NCI-H748 (cell line): Measurements from ENCODE around the gene BAHCC1.
A peak's percentile ranks its signal among the peaks of the same experiment; 100 is the strongest.

ENCODE experiments used
- DNase-seq: peaks from one replicate; lab custom pipeline; 2025; ENCODE audit not compliant: unreplicated experiment; lab: John Stamatoyannopoulos, UW

BAHCC1 gene

DNA sequence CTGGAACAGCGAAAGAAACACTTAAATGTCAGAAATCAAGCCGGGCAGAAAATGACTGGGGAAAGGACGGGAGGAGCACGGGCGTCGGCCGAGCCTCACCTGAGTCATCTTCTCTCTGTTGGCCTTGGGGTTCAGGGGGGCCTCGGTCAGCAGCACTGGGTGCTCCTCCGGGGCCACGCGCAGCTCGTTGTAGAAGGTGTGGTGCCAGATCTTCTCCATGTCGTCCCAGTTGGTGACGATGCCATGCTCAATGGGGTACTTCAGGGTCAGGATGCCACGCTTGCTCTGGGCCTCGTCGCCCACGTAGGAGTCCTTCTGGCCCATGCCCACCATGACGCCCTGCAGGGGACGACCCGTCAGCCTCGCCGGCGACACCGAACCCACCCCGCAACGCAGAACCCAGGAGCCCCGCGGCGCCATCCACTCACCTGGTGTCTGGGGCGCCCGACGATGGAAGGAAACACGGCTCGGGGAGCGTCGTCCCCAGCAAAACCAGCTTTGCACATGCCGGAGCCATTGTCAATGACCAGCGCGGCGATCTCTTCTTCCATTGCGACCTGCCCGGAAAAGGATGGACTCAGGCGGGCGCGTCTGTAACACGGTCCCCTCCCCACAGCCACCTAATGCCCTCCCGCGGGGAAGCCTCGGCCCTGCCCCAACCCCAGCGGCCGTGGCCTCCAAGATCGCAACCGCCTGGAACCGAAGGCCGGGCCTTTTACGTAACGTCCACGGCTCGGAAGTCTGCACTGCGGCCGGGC lies 116.7 kb downstream of the BAHCC1 start:
- DNase-seq = peak; percentile 64

DNA sequence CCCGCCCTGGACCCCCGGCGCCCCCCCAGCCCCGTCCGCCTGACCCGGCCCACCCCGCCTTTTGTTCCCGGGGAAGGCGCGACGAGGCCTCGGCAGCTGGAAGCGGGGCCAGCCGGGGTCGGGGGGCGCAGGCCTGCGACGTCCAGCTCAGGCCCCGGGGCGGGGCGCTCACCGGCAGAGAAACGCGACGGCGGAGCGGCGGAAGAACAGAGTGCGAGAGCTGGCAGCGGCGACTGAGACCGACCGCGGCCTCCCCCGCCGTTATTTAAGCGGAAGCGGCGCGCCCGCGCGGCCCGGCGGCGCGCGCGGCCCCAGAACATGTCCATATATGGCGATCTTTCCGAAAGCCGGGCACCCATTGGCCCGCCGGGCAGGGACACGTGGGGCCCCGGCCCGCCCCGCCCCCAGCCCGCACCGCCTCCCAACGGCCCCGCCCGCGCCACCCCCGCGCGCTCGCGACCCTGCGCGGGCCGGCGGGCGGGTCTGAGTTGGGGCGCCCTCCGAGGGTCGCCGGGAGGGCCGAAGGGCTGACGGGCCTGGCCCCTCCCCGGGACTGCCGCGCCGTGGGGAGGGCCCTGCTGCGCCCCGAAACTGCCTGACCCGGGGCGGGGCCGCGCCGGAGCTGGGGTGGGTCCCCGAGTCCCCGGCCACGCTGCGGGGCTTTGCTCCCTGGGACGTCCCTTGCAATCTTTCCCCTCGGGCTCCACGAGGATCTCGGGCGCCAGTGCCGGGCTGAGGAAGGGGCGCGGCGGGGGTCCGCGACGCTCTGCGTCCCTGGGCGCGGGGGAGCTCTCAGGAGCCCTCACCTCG lies 117.5 kb downstream of the BAHCC1 start, which contains the start of gene ACTG1:
TSS of gene ACTG1 (minus strand) at position 238 of the 810 bp plus-strand sequence. CDS start 445 bp downstream, outside the sequence.
- DNase-seq = peak; percentile 96

DNA sequence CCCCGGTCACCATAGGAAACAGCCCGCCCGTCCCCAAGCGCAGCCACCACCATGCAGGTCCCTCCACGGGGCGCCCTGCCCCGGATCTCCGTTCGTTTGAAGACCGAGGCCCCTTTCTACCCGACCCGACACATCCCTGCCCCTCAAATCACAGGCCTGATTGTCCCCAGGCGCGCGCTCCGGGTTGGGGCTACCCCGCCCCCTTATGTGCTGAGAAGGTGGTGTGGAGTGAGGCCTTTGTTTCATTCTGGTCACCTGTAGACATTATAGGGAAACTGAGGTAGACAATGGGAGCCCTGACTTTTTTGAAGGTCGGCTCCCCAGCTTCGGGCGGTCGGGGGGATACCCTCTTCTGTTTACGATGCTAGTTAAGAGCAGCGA lies 118.1 kb downstream of the BAHCC1 start:
- peak; percentile 82 for DNase-seq

DNA sequence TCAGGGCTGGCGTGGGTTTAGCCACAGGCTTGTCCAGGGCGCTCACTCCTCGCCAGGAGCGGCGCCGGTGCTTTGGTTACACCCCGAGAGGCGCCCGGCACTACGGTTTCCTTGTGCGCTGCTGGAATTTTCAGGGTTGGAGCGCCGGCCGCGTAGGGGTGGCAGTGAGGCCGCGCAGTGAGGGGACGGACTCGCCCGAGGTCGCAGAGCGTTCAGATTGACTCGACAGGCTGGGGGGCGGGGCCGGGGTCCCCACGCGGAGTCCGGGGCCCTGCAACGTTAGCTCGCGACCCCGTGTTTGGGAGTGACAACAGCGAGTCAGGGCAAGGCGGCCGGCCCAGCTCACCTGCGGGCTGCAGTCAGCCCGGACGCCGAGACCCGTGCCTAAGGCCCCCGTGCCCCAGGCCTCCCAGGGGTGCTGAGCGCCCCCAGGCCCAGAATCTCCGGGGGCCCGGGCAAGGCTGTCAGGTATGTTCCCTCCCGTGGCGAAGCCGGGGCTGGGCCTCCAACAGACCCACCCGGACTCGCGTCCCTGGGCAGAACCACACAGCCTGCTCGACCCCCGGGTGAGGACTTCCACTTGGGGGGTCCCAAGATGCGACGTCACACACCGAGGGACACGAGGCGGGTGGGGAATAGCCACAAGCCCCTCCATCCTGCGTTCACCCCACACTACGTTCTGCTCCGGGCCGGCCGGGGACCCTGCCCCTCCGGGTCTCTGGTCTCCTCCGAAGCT lies 118.7 kb downstream of the BAHCC1 start:
- peak; percentile 84 for DNase-seq

DNA sequence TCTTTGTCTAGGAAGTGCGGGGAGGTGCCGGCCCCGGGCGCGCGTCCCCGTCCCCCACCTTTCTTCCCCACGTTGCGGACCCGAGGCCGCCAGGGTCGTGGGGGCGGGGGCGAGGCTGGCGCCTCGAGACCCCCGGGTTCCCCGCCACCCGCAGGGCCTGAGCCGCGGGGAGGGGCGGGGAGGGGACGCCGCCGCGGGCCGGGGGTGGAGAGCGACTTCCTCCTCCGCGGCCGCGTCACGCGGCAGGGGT lies 119.2 kb downstream of the BAHCC1 start:
- peak; percentile 77 for DNase-seq

DNA sequence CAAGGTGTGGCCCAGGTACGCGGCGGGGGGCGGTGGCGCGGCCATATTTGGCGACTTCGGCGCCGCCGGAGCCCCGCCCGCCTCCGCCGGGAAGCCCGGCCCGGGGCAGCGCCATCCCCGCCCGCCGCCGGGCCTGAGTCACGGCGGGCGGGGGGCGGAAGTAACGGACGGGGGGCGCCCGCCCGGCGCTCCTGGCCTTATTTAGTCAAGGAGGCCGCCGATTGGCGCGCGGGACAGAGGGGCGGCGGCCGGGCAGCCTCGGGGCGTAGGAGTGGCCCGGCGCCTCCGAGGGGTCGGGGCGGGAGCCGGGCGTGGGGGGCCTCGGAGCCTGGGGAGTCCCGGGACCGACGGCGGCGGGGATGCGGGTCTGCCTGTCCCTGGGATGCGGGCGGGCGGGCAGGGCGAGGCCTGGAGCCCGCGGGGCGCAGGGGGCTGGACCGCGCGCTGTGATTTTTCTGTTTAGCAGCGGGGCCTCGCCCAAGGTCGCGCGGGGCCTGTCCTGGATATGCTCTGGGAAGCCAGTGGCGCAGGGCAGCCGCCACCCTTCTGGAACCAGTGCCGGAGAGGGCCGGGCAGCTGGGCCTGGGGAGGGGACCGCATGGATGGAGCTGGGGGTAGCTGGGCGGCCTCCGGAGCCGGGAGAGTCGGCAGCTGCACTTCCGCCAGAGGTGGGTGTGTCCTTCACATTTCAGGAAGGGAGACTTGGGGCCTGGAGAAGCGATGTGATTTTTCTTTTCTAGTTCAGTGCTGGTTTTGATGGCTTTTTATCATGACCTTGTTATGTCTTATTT lies 119.7 kb downstream of the BAHCC1 start:
- peak; percentile 83 for DNase-seq

DNA sequence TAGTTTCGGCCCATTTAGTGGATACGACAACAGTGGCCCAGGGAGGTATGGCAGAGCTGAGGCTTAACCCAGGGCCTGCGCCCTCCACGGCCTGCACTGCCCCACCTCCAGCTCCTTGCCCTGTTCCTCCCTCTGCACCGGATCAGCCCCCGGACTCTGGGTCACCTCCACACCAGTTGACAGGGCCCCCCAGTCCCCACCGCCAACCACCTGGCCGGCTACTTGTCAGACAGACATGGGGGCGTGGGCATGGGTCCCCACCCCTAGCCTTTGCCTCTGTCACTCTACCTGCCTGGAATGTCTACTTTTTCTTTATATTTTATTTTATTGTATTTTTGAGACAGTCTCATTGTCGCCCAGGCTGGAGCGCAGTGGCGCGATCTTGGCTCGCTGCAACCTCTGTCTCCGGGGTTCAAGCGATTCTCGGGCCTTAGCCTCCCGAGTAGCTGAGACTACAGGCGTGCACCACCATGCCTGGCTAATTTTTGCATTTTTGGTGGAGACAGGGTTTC lies 120.3 kb downstream of the BAHCC1 start:
- no peak for DNase-seq
